ENCODE results near the gene SIX1. TPM values are rescaled to one million over a fixed set of nuclear protein-coding genes. Genes with fewer than 3 reads are reported as not detected.
A peak's percentile ranks its signal among the peaks of the same experiment; 100 is the strongest.

SIX1 gene
- total RNA-seq, result not detected

DNA sequence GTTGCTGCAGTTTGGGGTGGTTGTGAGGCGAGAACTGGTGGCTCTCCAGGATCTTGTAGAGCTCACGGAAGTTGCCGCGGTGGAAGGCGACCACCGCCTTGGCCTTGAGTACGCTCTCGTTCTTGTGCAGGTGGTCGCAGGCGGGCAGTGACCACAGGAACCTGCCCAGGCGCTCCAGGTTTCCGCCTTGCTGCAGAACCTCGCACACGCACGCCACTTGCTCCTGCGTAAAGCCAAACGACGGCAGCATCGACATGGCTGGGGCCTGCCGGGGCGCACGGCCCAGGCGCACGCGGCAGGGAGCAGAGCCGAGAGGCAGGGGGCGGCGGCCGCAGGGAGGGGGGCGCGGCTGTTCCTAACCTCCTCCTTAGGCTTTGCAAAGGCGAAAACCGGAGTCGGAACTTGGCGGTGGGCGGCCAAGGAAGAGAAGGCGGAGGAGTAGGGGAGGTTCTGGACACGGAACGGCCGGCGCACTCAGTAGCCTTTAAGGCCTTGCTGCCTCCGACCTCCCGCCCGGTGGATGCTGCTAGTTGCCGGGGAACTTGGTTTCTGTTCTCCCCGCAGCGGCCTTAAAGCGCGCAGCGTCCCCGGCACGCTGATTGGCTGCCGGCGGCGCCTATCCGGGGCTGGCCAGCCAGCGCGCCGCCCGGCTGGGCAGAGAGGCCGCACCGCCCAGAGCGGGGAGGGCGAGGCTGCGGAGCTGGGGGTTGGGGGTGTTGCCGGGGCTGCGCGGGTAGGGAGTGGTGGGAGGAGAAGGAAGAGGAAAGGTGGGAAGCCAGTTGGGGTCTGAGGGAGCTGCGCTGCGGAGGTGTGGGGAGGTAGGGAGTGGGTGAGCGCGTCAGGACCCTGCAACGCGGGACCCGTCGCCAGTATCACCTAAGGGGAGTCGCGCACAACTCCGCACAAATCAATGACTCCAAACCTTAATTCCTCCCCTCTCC is at the start of gene SIX1:
SIX1 (minus strand) TSS at position 544 of the 941 bp plus-strand sequence; CDS start at position 256, 288 bp downstream.
- peaks cover 58% of the 10 kb centered on the region for H3K4me1 Mint-ChIP-seq (ENCODE audit: low read depth)
- peak; percentile 45 for DNase-seq
- H3K9me3 Mint-ChIP-seq, result no peaks in the 10 kb centered on the region
- no peak within 1 kb of the TSS for H3K27ac Mint-ChIP-seq
- H3K4me3 Mint-ChIP-seq, result peak within 1 kb of the TSS; percentile 32
- no peaks in the 10 kb centered on the region for H3K36me3 Mint-ChIP-seq
- ChIA-PET CTCF (no interaction called here), POLR2A (no interaction called here)
- peaks cover 86% of the 10 kb centered on the region for H3K27me3 Mint-ChIP-seq
- intact Hi-C loops (cut with micrococcal nuclease), result loop anchor here (5.0 kb wide), 1 partner anchor 538 kb away; no protein-coding TSS in a partner anchor

DNA sequence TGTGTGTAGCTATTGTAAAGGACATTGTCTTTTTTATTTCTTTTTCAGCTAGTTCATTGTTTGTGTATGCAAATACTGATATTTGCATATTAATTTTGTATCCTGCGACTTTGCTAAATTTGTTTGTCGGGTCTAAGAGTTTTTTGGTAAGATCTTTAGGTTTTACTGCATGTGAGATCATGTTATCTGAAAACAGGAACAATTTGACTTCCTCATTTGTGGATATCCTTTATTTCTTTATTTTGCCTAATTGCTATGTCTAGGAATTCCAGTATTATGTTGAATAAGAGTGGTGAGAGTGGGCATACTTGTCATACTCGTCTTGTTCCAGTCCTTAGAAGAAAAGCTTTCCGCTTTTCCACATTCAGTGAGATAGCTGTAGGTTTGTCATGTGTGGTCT is 46.0 kb upstream of the SIX1 start:
- ChIA-PET CTCF (no interaction called here), POLR2A (no interaction called here)
- Mint-ChIP-seq H3K4me1 (ENCODE audit: low read depth) (no peaks in the 10 kb centered on the region), H3K27me3 (peaks cover 11% of the 10 kb centered on the region), H3K36me3 (peaks cover under 1% of the 10 kb centered on the region), H3K27ac (no peak overlapping the region), H3K9me3 (peaks cover 11% of the 10 kb centered on the region), H3K4me3 (no peak overlapping the region)
- DNase-seq, result no peak
- intact Hi-C loops (cut with micrococcal nuclease), result no loop called here

DNA sequence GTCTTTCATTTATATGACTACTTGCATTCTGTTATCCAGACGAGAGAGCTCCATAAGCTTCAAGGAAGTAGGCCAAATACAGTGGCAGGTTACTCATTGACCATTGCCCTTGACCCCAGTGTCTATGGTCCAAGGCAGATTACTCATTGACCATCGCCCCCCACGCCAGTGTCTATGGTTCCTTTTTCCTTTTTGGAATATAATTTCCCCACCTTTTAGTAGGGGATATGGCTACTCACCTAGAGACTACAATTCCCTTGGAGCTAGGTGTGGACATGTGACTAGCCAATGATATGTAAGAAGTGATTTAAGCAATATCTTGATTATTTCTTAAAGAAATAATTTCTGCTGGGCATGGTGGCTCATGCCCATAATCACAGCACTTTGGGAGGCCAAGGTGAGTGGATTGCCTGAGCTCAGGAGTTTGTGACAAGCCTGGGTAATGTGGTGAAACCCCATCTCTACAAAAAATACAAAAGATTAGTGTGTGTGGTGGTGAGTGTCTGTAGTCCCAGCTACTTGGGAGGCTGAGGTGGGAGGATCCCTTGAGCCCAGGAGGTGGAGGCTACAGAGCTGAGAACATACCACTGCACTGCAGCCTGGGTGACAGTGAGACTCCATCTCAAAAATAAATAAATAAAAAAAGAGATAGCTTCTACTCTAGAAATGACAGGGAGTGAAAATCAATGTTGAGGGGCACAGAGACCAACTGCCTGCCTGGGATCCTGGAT is 42.3 kb upstream of the SIX1 start:
- H3K27me3 Mint-ChIP-seq, result peaks cover 3% of the 10 kb centered on the region
- H3K9me3 Mint-ChIP-seq, result no peaks in the 10 kb centered on the region
- H3K36me3 Mint-ChIP-seq, result no peaks in the 10 kb centered on the region
- H3K4me1 Mint-ChIP-seq (ENCODE audit: low read depth), result no peaks in the 10 kb centered on the region
- ChIA-PET POLR2A (no interaction called here), CTCF (interaction anchor here (0.8 kb wide), 1 partner anchor 336 kb away, joined by 5 read pairs; no protein-coding TSS in a partner anchor)
- DNase-seq, result no peak
- intact Hi-C loops (cut with micrococcal nuclease), result no loop called here
- H3K27ac Mint-ChIP-seq, result no peak overlapping the region
- no peak overlapping the region for H3K4me3 Mint-ChIP-seq

DNA sequence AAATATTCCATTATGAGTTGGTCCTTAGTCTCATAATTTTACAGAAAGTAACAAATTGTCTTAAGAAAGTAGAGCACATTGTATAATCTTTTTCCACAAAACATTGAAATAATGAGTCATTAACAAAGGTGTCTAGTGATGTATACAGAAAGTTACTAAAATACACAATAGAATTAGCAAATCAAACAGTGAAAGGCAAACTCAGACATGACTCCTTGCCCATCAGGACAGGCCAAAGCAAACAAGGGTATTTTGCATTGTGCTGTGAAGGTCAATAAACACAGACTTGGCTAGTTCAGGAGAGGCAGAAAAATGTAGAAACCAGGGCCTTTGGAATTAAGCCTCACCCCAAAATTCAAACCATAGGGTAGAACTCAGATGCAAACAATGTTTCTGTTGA is 37.6 kb upstream of the SIX1 start:
- ChIA-PET POLR2A (no interaction called here), CTCF (no interaction called here)
- intact Hi-C loops (cut with micrococcal nuclease), result no loop called here
- no peak for DNase-seq
- H3K36me3 Mint-ChIP-seq, result no peaks in the 10 kb centered on the region
- H3K27me3 Mint-ChIP-seq, result peaks cover 11% of the 10 kb centered on the region
- H3K27ac Mint-ChIP-seq, result no peak overlapping the region
- H3K4me1 Mint-ChIP-seq (ENCODE audit: low read depth), result no peaks in the 10 kb centered on the region
- no peaks in the 10 kb centered on the region for H3K9me3 Mint-ChIP-seq
- no peak overlapping the region for H3K4me3 Mint-ChIP-seq

DNA sequence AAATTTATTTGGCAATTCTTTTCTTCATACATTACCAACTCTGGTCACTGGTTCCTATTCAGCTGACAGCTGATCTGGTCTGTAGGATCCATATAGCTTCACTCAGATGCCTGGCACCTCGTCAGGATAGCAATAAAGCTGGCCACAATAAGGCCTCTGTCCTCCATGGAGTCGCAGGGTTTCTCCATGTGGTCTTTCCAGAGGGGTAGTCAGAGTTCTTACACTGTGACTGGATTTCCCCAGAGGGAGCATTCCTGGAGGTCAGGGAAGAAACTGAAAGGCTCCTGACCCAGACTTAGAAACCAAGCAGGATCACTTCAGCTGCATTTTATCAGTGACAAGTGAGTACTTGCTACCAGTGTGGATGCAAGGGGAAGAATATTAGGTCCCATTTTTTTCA is 34.9 kb upstream of the SIX1 start:
- peaks cover 14% of the 10 kb centered on the region for H3K27me3 Mint-ChIP-seq
- no peak for DNase-seq
- no peak overlapping the region for H3K27ac Mint-ChIP-seq
- H3K36me3 Mint-ChIP-seq, result no peaks in the 10 kb centered on the region
- POLR2A ChIA-PET, result no interaction called here
- intact Hi-C loops (cut with micrococcal nuclease), result no loop called here
- no peak overlapping the region for H3K4me3 Mint-ChIP-seq
- H3K4me1 Mint-ChIP-seq (ENCODE audit: low read depth), result no peaks in the 10 kb centered on the region
- no peaks in the 10 kb centered on the region for H3K9me3 Mint-ChIP-seq
- CTCF ChIA-PET, result no interaction called here

DNA sequence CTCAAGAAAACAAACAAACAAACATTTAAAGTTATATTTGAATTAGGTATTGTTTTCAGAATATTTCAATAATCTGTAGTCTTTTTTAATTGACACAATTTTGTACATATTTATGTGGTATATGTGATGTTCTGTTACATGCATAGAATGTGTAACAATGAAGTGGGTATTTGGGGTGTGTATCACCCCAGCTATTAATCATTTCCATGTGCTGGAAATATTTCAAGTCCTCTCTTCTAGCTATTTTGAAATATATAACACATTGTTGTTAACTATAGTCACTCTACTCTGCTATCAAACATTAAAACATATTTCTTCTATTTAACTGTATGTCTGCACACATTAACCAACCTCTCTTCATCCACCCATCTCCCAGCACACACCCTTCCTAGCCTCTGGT is 32.0 kb upstream of the SIX1 start:
- ChIA-PET CTCF (interaction anchor here (0.7 kb wide), 1 partner anchor 56 kb away, joined by 3 read pairs; no protein-coding TSS in a partner anchor), POLR2A (no interaction called here)
- DNase-seq, result no peak
- H3K4me3 Mint-ChIP-seq, result no peak overlapping the region
- no peaks in the 10 kb centered on the region for H3K9me3 Mint-ChIP-seq
- intact Hi-C loops (cut with micrococcal nuclease), result no loop called here
- peaks cover 14% of the 10 kb centered on the region for H3K27me3 Mint-ChIP-seq
- H3K36me3 Mint-ChIP-seq, result no peaks in the 10 kb centered on the region
- no peaks in the 10 kb centered on the region for H3K4me1 Mint-ChIP-seq (ENCODE audit: low read depth)
- H3K27ac Mint-ChIP-seq, result no peak overlapping the region

DNA sequence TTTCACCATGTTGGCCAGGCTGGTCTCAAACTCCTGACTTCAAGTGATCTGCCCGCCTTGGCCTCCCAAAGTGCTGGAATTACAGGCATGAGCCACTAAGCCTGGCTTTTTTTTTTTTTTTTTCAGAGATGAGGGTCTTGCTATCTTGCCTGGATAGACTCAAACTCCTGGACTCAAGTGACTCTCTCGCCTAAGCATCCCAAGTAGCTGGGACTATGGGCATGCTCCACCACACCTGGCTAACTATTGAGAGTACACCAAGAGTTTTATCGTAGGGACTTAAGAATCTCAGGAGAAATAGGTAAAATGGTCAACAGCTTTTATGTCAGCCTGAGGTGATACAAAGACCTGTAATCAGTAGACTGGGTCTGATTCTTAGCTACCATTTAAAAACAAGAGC is 31.2 kb upstream of the SIX1 start:
- Mint-ChIP-seq H3K27ac (no peak overlapping the region), H3K4me3 (no peak overlapping the region), H3K36me3 (no peaks in the 10 kb centered on the region), H3K27me3 (peaks cover 14% of the 10 kb centered on the region), H3K4me1 (ENCODE audit: low read depth) (no peaks in the 10 kb centered on the region), H3K9me3 (no peaks in the 10 kb centered on the region)
- ChIA-PET CTCF (interaction anchor here (0.7 kb wide), 1 partner anchor 56 kb away, joined by 3 read pairs; no protein-coding TSS in a partner anchor), POLR2A (no interaction called here)
- intact Hi-C loops (cut with micrococcal nuclease), result no loop called here
- DNase-seq, result no peak

DNA sequence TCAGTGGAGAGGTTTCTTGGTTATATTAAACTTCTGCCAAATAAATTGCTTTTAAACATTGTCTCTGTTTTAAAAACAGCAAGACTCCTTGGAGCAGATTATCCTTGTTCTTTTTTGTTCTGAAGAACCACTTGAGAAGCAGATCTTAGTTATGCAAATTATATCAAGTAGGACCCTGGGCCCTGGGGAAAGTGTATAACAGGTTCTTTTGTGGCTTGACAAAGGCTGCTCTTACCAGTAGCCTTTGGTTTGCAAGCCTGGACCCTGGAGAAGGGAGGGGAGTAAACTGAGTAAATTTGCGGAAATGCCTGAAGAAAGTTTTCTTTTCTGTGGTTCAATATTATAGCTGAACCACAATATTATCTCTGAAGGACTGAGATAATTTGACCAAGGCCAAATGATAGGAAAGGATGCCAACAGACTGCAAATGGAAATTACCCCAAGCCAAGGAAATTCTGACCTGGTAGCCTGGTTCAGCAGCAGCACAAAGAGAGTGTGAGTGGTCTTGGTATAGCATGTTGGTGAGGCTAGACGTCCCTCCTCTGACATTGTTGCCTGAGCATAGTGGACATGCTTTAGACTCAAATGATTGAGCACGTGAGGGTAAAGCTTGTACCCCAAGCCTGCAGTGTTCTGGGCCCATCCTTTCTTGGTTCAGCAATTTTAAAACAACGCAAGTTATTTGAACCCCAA is 30.4 kb upstream of the SIX1 start:
- H3K27ac Mint-ChIP-seq, result no peak overlapping the region
- H3K36me3 Mint-ChIP-seq, result no peaks in the 10 kb centered on the region
- no peaks in the 10 kb centered on the region for H3K9me3 Mint-ChIP-seq
- ChIA-PET CTCF (no interaction called here), POLR2A (no interaction called here)
- DNase-seq, result no peak
- H3K27me3 Mint-ChIP-seq, result peaks cover 10% of the 10 kb centered on the region
- no peaks in the 10 kb centered on the region for H3K4me1 Mint-ChIP-seq (ENCODE audit: low read depth)
- intact Hi-C loops (cut with micrococcal nuclease), result no loop called here
- no peak overlapping the region for H3K4me3 Mint-ChIP-seq

DNA sequence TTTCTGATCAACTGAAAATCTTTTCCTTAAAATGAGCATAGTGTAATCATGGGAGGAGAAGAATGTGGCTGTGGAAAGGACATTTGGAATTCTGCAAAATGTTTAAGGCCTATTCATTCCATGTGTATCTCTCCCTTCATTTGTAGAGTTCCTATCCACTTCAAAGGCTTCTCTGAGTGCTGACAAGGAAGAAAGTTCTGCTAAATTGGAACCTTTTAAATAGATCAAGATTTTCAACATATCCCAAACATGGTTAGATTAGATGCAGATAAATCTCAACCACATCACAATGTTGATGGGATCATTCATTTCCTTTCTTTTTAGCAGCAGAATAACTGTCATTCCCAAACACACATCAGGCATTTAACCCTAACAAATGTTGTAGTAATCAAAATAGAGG is 28.4 kb upstream of the SIX1 start:
- CTCF ChIA-PET, result no interaction called here
- no peak overlapping the region for H3K27ac Mint-ChIP-seq
- intact Hi-C loops (cut with micrococcal nuclease), result no loop called here
- no peaks in the 10 kb centered on the region for H3K4me1 Mint-ChIP-seq (ENCODE audit: low read depth)
- H3K36me3 Mint-ChIP-seq, result no peaks in the 10 kb centered on the region
- POLR2A ChIA-PET, result no interaction called here
- H3K9me3 Mint-ChIP-seq, result no peaks in the 10 kb centered on the region
- H3K4me3 Mint-ChIP-seq, result no peak overlapping the region
- no peak for DNase-seq
- H3K27me3 Mint-ChIP-seq, result peaks cover 4% of the 10 kb centered on the region

DNA sequence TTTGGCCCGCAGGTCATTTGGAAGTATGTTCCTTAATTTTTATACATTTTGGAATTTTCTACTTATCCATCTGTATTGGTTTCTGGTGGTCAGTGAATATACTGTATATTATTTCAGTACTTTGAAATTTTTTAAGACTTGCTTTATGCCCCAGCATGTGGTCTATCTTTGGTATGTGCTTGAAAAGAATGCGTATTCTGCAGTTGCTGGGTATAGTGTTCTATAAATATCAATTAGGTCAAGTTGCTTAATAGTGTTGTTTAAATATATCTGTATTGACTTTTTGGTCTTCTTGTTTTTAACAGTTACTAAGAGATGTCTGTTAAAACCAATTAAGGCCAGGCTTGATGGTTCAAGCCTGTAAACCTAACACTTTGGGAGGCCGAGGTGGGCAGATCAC is 21.7 kb upstream of the SIX1 start:
- no peak overlapping the region for H3K27ac Mint-ChIP-seq
- POLR2A ChIA-PET, result no interaction called here
- H3K27me3 Mint-ChIP-seq, result peaks cover 5% of the 10 kb centered on the region
- intact Hi-C loops (cut with micrococcal nuclease), result no loop called here
- H3K9me3 Mint-ChIP-seq, result no peaks in the 10 kb centered on the region
- H3K4me3 Mint-ChIP-seq, result no peak overlapping the region
- H3K36me3 Mint-ChIP-seq, result no peaks in the 10 kb centered on the region
- no peaks in the 10 kb centered on the region for H3K4me1 Mint-ChIP-seq (ENCODE audit: low read depth)
- no peak for DNase-seq
- CTCF ChIA-PET, result no interaction called here

DNA sequence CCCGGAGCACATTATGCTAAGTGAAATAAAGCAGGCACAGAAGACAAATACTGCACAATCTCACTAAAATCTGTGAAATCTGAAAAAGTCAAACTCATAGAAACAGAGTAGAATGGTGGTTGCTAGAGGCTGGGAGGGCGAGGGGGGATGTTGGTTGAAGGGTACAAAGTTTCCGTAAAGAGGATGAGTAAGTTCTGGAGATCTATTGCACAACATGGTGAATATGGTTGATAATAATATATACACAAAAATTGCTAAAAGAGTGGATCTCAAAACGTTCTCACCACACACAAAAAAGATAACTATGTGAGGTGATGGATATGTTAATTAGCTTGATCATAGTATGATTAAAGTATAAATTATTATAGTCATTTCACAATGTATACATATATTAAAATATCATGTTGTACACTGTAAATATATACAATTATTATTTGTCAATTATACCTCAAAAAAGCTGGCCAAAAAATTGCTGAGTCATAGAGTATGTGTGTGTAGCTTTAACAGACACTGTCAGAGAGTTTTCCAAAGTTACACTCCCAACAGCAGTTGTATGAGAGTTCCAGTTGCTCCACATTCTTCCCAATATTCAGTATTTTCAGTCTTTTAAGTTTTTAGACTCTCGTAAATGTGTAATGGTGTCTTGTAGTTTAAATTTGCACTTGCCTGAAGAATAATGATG is 19.3 kb upstream of the SIX1 start:
- no peak for DNase-seq
- intact Hi-C loops (cut with micrococcal nuclease), result no loop called here
- no peaks in the 10 kb centered on the region for H3K9me3 Mint-ChIP-seq
- POLR2A ChIA-PET, result no interaction called here
- H3K4me3 Mint-ChIP-seq, result no peak overlapping the region
- H3K27ac Mint-ChIP-seq, result no peak overlapping the region
- CTCF ChIA-PET, result no interaction called here
- H3K4me1 Mint-ChIP-seq (ENCODE audit: low read depth), result no peaks in the 10 kb centered on the region
- no peaks in the 10 kb centered on the region for H3K36me3 Mint-ChIP-seq
- H3K27me3 Mint-ChIP-seq, result peaks cover 14% of the 10 kb centered on the region

DNA sequence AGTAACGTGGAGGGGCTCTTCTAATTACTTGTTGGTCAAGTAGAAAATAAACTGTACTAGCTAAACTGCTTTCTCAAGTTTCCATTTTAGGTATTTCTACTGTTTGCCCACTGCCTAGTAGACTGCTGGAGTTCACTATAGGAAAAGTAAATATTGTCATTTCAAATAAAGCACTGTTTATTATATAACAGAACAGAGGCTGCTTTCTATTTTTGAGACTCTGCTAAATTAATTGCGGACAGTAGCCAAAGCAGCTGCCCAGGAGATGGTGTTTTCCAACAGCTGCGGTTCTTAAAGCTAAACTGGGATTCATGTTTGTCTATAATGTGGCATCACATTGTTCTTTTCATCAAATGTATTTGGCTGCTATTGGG is 15.9 kb upstream of the SIX1 start:
- ChIA-PET POLR2A (interaction anchor here (0.6 kb wide), 1 partner anchor 1681 kb away, joined by 3 read pairs; no protein-coding TSS in a partner anchor), CTCF (interaction anchor here (1.1 kb wide), 1 partner anchor 40 kb away, joined by 4 read pairs; no protein-coding TSS in a partner anchor)
- Mint-ChIP-seq H3K4me1 (ENCODE audit: low read depth) (no peaks in the 10 kb centered on the region), H3K4me3 (no peak overlapping the region), H3K36me3 (no peaks in the 10 kb centered on the region), H3K9me3 (no peaks in the 10 kb centered on the region), H3K27ac (no peak overlapping the region), H3K27me3 (peaks cover 29% of the 10 kb centered on the region)
- intact Hi-C loops (cut with micrococcal nuclease), result no loop called here
- DNase-seq, result no peak

All from activated CD4-positive, alpha-beta memory T cell treated with anti-CD3 and anti-CD28 coated beads for 36 hours (primary cell).